ENCODE results near the gene MEIS2. TPM values are rescaled to one million over a fixed set of nuclear protein-coding genes. Genes with fewer than 3 reads are reported as not detected.

MEIS2 gene
- total and polyA plus RNA-seq, 2 of the 13 experiments (the other 11 are each of a cell fraction or from before 2014, with no cell fraction given): 10.7 to 12.4 TPM

GRCh38 chr15:36951731-36952247, 148.6 kb downstream of the MEIS2 start:
- Histone ChIP-seq H3K36me3 (replicated peaks in 1 of 2; ENCODE audit: control insufficient read depth in 1 of 2, insufficient read depth in 2 of 2, low read length in 2 of 2) (no peaks in the 10 kb centered on the region; a peak in 2 of 5 replicates), H3K4me2 (ENCODE audit: low read depth, low read length) (no peak overlapping the region), H2AFZ (ENCODE audit: low read length) (no peak overlapping the region), H3K9ac (ENCODE audit: insufficient read depth, low read depth, low read length) (no peak overlapping the region), H3K9me3 (ENCODE audit: low read length) (no peaks in the 10 kb centered on the region), H3K27ac (ENCODE audit: extremely low read length, insufficient read depth, low read length) (no peak overlapping the region), H4K20me1 (ENCODE audit: insufficient read depth, low read length) (no peaks in the 10 kb centered on the region), H3K27me3 (ENCODE audit: control insufficient read depth in 1 of 2, insufficient read depth in 2 of 2, low read length in 2 of 2) (no peaks in the 10 kb centered on the region), H3K4me1 (ENCODE audit: insufficient read depth, low read length) (no peaks in the 10 kb centered on the region), H3K79me2 (ENCODE audit: insufficient read depth, low read length) (no peaks in the 10 kb centered on the region), H3K4me3 (replicated peaks in 1 of 3; ENCODE audit: insufficient read depth in 1 of 3, low read depth in 2 of 3, low read length in 3 of 3) (no peak overlapping the region)
- ATAC-seq: no peak
- ChIA-PET POLR2A (no interaction called here), CTCF (ENCODE audit: low intra/inter-chr PET ratio, low total read pairs) (no interaction called here)
- FAIRE-seq: no peak
- intact Hi-C loops (cut with micrococcal nuclease; ENCODE audit: unreplicated experiment) (no loop called here), in situ Hi-C loops (cut with HindIII; ENCODE audit: extremely low pct_ligation_motif_present, low pct_unique_long_range_greater_than_20kb) (no loop called here)
- BruUV-seq (replicated peaks): no TSS peak
- DNase-seq (ENCODE audit: low spot score): no peak
- WGBS (ENCODE audit: low lambda C conversion rate): 75% methylated on average over 6 of the region's 6 CpGs
- TF ChIP-seq ZNF225 (CRISPR knock-in tag; IDR thresholded peaks at IDR 0.05) (no peak), ZNF318 (CRISPR knock-in tag; IDR thresholded peaks at IDR 0.05) (no peak), ZNF563 (CRISPR knock-in tag; IDR thresholded peaks at IDR 0.05) (no peak), CREM (IDR thresholded peaks at IDR 0.05) (no peak), CREM (CRISPR knock-in tag; IDR thresholded peaks at IDR 0.05) (no peak), ZNF678 (CRISPR knock-in tag; IDR thresholded peaks at IDR 0.05) (no peak), CENPX (CRISPR knock-in tag; IDR thresholded peaks at IDR 0.05) (no peak), ZSCAN21 (CRISPR knock-in tag; IDR thresholded peaks at IDR 0.05; ENCODE audit: borderline replicate concordance) (no peak), ZNF362 (CRISPR knock-in tag; IDR thresholded peaks at IDR 0.05; ENCODE audit: borderline replicate concordance) (no peak), ZNF281 (CRISPR knock-in tag; IDR thresholded peaks at IDR 0.05; ENCODE audit: borderline replicate concordance) (no peak), ESRRA (CRISPR knock-in tag; IDR thresholded peaks at IDR 0.05; ENCODE audit: low read depth) (no peak), ZNF891 (CRISPR knock-in tag; IDR thresholded peaks at IDR 0.05) (no peak), MBNL3 (CRISPR knock-in tag; conservative IDR thresholded peaks at IDR 0.05) (no peak)

All from HepG2 (cell line).